CD4-positive, alpha-beta T cell treated with Interleukin-15 for 4 hours (primary cell): ENCODE measurements around the gene AFDN.

ENCODE experiments used
- DNase-seq: peaks from one replicate; pipeline ENCODE4 v3.0.0-alpha.2; 2020; ENCODE audit warnings: low spot score

Gene AFDN, protein sequence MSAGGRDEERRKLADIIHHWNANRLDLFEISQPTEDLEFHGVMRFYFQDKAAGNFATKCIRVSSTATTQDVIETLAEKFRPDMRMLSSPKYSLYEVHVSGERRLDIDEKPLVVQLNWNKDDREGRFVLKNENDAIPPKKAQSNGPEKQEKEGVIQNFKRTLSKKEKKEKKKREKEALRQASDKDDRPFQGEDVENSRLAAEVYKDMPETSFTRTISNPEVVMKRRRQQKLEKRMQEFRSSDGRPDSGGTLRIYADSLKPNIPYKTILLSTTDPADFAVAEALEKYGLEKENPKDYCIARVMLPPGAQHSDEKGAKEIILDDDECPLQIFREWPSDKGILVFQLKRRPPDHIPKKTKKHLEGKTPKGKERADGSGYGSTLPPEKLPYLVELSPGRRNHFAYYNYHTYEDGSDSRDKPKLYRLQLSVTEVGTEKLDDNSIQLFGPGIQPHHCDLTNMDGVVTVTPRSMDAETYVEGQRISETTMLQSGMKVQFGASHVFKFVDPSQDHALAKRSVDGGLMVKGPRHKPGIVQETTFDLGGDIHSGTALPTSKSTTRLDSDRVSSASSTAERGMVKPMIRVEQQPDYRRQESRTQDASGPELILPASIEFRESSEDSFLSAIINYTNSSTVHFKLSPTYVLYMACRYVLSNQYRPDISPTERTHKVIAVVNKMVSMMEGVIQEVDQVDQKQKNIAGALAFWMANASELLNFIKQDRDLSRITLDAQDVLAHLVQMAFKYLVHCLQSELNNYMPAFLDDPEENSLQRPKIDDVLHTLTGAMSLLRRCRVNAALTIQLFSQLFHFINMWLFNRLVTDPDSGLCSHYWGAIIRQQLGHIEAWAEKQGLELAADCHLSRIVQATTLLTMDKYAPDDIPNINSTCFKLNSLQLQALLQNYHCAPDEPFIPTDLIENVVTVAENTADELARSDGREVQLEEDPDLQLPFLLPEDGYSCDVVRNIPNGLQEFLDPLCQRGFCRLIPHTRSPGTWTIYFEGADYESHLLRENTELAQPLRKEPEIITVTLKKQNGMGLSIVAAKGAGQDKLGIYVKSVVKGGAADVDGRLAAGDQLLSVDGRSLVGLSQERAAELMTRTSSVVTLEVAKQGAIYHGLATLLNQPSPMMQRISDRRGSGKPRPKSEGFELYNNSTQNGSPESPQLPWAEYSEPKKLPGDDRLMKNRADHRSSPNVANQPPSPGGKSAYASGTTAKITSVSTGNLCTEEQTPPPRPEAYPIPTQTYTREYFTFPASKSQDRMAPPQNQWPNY (N-terminal part only)

GRCh38 chr6:167826896-167827582 is at the start of gene AFDN:
TSS of gene AFDN (plus strand) at chr6:167826911. CDS start at chr6:167827133, 222 bp downstream.
- DNase-seq: no peak

- no peak for DNase-seq
These were observed 48.1 kb upstream of the AFDN start for GRCh38 chr6:167778497-167779128.

GRCh38 chr6:167779129-167779992 is 47.4 kb upstream of the AFDN start:
- DNase-seq: no peak

- DNase-seq: no peak
These were observed 46.6 kb upstream of the AFDN start for GRCh38 chr6:167779993-167780655.

- DNase-seq: no peak
These were observed 45.5 kb upstream of the AFDN start for GRCh38 chr6:167781066-167781767.

DNA sequence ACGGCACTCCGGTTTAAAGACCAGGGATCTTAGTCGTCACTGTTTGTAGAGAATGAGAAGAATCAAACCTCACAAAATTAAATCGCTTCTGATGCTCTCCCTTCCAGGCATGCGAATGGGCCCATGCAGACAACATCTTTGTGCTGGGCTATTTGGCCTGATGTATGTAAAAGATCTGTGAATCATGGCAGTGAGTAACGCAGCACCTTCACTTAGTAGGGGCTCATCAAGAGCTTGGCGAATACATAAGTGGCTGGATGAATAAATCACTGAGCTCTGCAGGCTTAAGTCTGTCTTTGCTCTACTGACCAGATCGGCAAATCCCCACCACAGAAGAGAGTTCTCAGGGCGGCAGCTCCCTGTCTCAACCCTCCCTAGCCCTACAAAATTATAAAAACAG is 44.8 kb upstream of the AFDN start:
- DNase-seq: no peak

DNA sequence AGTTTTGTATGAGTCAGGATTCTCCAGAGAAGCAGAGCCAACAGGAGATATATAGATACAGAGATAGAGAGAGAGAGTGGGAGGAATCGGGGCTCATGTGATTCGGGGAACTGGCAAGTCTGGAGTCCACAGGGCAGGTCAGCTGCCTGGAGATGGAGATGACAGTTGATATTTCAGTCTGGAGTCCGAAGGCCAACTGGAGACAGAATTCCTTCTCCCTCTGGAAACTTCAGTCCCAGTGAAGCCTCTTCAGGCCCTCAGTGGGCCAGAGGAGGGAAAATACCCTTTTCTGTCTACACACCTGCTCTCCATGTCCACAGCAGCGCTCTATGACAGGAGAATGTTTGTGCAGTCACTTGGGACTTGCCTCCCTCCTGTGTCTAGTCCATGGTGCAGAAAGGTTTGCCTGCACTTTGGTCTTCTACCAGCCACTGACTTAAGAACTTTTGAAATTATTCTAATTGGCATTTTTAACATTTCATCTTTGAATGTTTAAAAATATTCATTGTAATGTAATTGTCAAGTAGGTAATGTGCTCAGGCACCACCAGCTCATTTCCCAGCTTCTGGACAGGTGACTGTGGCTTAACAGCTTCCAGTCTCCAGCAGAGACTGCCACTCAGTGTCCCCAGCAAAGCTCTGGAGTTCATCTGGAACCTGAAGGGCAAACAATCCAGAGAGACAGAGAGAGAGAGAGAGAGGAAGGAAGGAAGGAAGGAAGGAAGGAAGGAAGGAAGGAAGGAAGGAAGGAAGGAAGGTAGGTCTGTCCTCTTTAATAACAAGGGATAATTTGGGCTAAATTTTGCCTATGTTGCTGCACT is 43.8 kb upstream of the AFDN start:
- no peak for DNase-seq

GRCh38 chr6:167786853-167787675 is 39.6 kb upstream of the AFDN start:
- DNase-seq: no peak

- no peak for DNase-seq
These were observed 38.7 kb upstream of the AFDN start for GRCh38 chr6:167787896-167788562.

DNA sequence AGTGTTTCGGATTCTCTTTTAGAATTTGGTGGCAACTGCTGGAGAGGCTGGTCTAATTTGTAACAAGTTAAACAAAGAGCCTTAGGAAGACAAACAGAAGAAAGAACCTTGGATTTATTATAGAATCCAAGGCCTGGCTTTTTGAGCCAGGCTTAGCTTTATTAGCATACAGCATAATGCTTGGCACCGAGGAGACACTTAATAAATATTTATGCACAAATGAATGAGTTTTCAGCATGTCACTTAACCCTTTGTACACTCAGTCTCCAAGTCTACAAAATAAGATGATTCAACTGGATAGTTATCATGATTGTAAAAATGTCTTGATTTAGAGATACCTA is 38.2 kb upstream of the AFDN start:
- DNase-seq: no peak

- no peak for DNase-seq
These were observed 37.4 kb upstream of the AFDN start for GRCh38 chr6:167789358-167789757.

DNA sequence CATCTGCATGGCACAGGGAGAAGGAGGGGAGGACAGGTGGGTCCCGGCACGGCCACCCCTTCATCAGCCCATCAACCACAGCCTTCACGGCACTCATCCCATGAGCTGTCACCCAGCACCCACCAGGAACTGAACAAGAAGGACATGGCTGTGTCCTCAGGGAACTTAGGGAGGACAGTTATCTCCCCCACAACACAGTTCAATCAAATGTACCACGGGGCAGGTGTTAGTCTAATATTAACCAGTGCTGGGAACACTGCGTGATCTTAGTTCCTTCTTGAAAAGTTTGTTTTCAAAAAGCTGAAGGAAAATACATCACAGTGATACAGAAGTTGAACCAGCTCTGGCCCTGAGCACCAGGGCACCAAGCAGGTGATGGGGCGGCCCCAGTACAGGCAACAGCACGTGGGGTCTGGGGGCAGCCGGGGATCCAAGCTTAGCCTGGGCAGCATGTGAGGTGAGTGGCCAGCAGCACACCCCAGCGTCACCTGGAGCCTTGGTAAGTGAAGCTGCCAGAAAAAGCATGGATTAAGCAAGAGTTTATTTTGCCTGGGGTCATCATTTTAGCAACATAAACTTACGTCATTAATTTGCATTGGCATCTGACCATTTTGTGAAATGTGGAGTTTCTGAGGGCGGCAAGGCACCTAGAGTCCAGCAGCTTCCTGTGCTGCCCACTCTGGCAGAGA is 35.5 kb upstream of the AFDN start:
- no peak for DNase-seq

DNA sequence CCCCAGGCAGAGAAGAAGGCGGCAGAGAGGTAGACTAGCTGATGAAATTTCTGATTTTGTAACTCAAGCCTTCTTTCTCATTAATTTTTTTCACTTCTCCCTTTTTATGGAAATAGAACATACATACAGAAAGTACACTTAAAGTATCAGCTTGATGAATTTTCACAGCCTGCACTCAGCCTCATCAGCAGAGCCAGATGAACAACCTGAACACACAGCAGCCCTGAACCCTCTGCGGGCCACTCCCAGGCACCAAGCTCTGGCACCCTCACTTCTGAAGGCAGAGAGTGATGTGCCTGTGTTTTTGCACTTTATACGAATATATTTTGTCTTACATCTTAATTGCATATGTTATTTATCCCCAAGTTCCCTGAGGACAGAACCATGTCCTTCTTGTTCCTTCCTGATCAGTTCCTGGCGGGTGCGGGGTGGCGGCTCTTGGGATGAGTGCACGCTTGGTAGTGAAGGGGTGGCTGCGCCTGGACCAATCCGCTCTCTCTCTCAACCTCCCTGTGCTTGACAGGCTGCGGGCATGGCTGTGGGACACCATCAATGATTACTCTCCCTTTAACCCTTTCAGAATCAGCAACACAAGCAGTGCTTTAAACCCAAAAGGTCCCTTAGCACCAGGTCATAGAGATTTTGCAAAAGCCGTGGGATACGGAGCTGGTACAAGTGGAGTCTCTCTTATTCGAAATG is 34.8 kb upstream of the AFDN start:
- no peak for DNase-seq

- DNase-seq: no peak
These were observed 33.3 kb upstream of the AFDN start for GRCh38 chr6:167793421-167793820.
